Testis (tissue), 2 donors: ENCODE data around the gene CDC27.

Experiments used
- CTCF ChIP-seq, 3 experiments: fragments of 450-650 bp in 2 of 3; fragments of 200-600 bp in 1 of 3; sonication (generic) in 1 of 3; IDR thresholded peaks; one replicate each; pipeline ENCODE4 v1.5.1; 2016 to 2019; ENCODE audit warnings: antibody characterized with exemption in 3 of 3, mild to moderate bottlenecking in 2 of 3, moderate library complexity in 1 of 3
- POLR2A ChIP-seq: fragments of 450-650 bp; IDR thresholded peaks from one replicate; pipeline ENCODE4 v1.6.1; 2017; ENCODE audit warnings: antibody characterized with exemption, mild to moderate bottlenecking, moderate library complexity

- no peak for TF ChIP-seq CTCF (IDR thresholded peaks at IDR 0.05)
- no peak for TF ChIP-seq POLR2A
Measured at GRCh38 chr17:47210779-47211178, 21.7 kb upstream of the CDC27 start.
